WTC11 (cell line): Measurements from ENCODE around the gene NFKBIE. TPM values are rescaled to one million over a fixed set of nuclear protein-coding genes. Genes with fewer than 3 reads are reported as not detected.
"Not testable (repeated sequence)": the region's sequence is repeated elsewhere in the genome, so short reads cannot be mapped to it uniquely, and the experiment has no call there.

ENCODE experiments used
- ATAC-seq: fragments of 200-7000 bp; cut with Tn5 transposase; 2 replicates; pipeline ENCODE4 v1.10.0; 2021; ENCODE audit warnings: mild to moderate bottlenecking, moderate library complexity
- CTCF ChIA-PET: fragments of 300-600 bp; sonication (Branson Sonifier 250); formaldehyde crosslinking; loops from one replicate; lab custom pipeline; 2021; ENCODE audit warnings: antibody characterized with exemption; lab: Charles Lee
- POLR2A ChIA-PET: fragments of 350-600 bp; sonication (Branson Sonifier 250); formaldehyde crosslinking; loops from one replicate; lab custom pipeline; 2021; ENCODE audit warnings: antibody characterized with exemption; lab: Charles Lee
- DNase-seq: peaks from one replicate; pipeline ENCODE4 v3.0.0; 2021; ENCODE audit warnings: low spot score
- H3K27ac Mint-ChIP-seq: 2 replicates; pipeline ENCODE4 v1.8.0; 2021; ENCODE audit warnings: mixed read lengths
- H3K27me3 Mint-ChIP-seq: 2 replicates; pipeline ENCODE4 v1.8.0; 2021; ENCODE audit warnings: low read depth, mild to moderate bottlenecking, moderate library complexity, mixed read lengths
- H3K36me3 Mint-ChIP-seq: 2 replicates; pipeline ENCODE4 v1.8.0; 2021; ENCODE audit warnings: mixed read lengths
- H3K4me1 Mint-ChIP-seq: 2 replicates; pipeline ENCODE4 v1.8.0; 2022; ENCODE audit warnings: mixed read lengths
- H3K4me3 Mint-ChIP-seq: 2 replicates; pipeline ENCODE4 v1.8.0; 2021; ENCODE audit warnings: mild to moderate bottlenecking, moderate library complexity, mixed read lengths
- H3K9me3 Mint-ChIP-seq: 2 replicates; pipeline ENCODE4 v1.8.0; 2021; ENCODE audit warnings: mixed read lengths
- ATF1 ChIP-seq: sonication (generic); formaldehyde crosslinking; IDR thresholded peaks from 2 replicates; pipeline ENCODE4 v1.8.1; 2023; ENCODE audit warnings: mild to moderate bottlenecking, moderate library complexity, missing genetic modification reagents
- ELF4 ChIP-seq: sonication (generic); formaldehyde crosslinking; IDR thresholded peaks from 2 replicates; pipeline ENCODE4 v1.8.1; 2022; ENCODE audit warnings: low read depth, mild to moderate bottlenecking, moderate library complexity, missing genetic modification reagents
- ETV6 ChIP-seq: sonication (generic); formaldehyde crosslinking; IDR thresholded peaks from 2 replicates; pipeline ENCODE4 v1.8.1; 2022; ENCODE audit warnings: mild to moderate bottlenecking, missing genetic modification reagents
- FOXK1 ChIP-seq: sonication (generic); formaldehyde crosslinking; IDR thresholded peaks from 2 replicates; pipeline ENCODE4 v1.8.0; 2022; ENCODE audit warnings: mild to moderate bottlenecking, moderate library complexity, missing genetic modification reagents
- FOXP4 ChIP-seq: sonication (generic); formaldehyde crosslinking; IDR thresholded peaks from 2 replicates; pipeline ENCODE4 v1.8.0; 2022; ENCODE audit warnings: mild to moderate bottlenecking, missing genetic modification reagents
- GABPB1 ChIP-seq: sonication (generic); formaldehyde crosslinking; IDR thresholded peaks from 2 replicates; pipeline ENCODE4 v1.8.1; 2023; ENCODE audit warnings: mild to moderate bottlenecking, missing genetic modification reagents
- JAZF1 ChIP-seq: fragments of 250-450 bp; sonication (Bioruptor Pico); IDR thresholded peaks from 2 replicates; pipeline ENCODE4 v1.9.0; 2021; ENCODE audit warnings: moderate library complexity, mild to moderate bottlenecking, inconsistent platforms
- MAX ChIP-seq: sonication (generic); formaldehyde crosslinking; IDR thresholded peaks from 2 replicates; pipeline ENCODE4 v1.8.0; 2022; ENCODE audit warnings: mild to moderate bottlenecking, missing genetic modification reagents
- NFATC4 ChIP-seq: fragments of 250-450 bp; sonication (Bioruptor Pico); IDR thresholded peaks from 2 replicates; pipeline ENCODE4 v1.9.0; 2021; ENCODE audit warnings: mild to moderate bottlenecking
- NFYB ChIP-seq: sonication (generic); formaldehyde crosslinking; conservative IDR thresholded peaks from 2 replicates; pipeline ENCODE4 v1.8.0; 2022; ENCODE audit warnings: low read depth, missing genetic modification reagents
- TEAD4 ChIP-seq: sonication (generic); formaldehyde crosslinking; IDR thresholded peaks from 2 replicates; pipeline ENCODE4 v1.8.0; 2022; ENCODE audit warnings: mild to moderate bottlenecking, missing genetic modification reagents
- ZNF138 ChIP-seq: sonication (generic); formaldehyde crosslinking; conservative IDR thresholded peaks from 2 replicates; pipeline ENCODE4 v1.8.1; 2022; ENCODE audit warnings: mild to moderate bottlenecking, moderate library complexity, missing genetic modification reagents
- ZNF219 ChIP-seq: sonication (generic); formaldehyde crosslinking; IDR thresholded peaks from 2 replicates; pipeline ENCODE4 v1.8.0; 2023; ENCODE audit warnings: missing genetic modification reagents, mild to moderate bottlenecking, borderline replicate concordance
- ZNF232 ChIP-seq: sonication (generic); formaldehyde crosslinking; IDR thresholded peaks from 2 replicates; pipeline ENCODE4 v1.8.0; 2022; ENCODE audit warnings: mild to moderate bottlenecking, missing genetic modification reagents
- ZNF263 ChIP-seq: sonication (generic); formaldehyde crosslinking; IDR thresholded peaks from 2 replicates; pipeline ENCODE4 v1.8.1; 2022; ENCODE audit warnings: low read depth, mild to moderate bottlenecking, moderate library complexity, missing genetic modification reagents
- ZNF423 ChIP-seq: fragments of 250-450 bp; sonication (Bioruptor Pico); IDR thresholded peaks from 2 replicates; pipeline ENCODE4 v2.1.2; 2022; ENCODE audit warnings: mild to moderate bottlenecking, moderate library complexity
- ZNF671 ChIP-seq: fragments of 250-450 bp; sonication (Bioruptor Pico); IDR thresholded peaks from 2 replicates; pipeline ENCODE4 v1.8.0; 2021; ENCODE audit warnings: mild to moderate bottlenecking
- ZSCAN18 ChIP-seq: fragments of 250-450 bp; sonication (Bioruptor Pico); IDR thresholded peaks from 2 replicates; pipeline ENCODE4 v2.1.2; 2022; ENCODE audit warnings: mild to moderate bottlenecking, moderate library complexity
- total RNA-seq: library from RNA; stranded (reverse); gene quantifications from 3 replicates; pipeline ENCODE4 v1.2.3, GENCODE V29; 2021
- TF ChIP-seq, protein P1 (sequence below): fragments of 200-600 bp; IDR thresholded peaks from 2 replicates; pipeline ENCODE4 v1.8.0; 2022; ENCODE audit warnings: antibody characterized with exemption
- TF ChIP-seq, protein P2 (sequence below): sonication (generic); formaldehyde crosslinking; IDR thresholded peaks from 2 replicates; pipeline ENCODE4 v1.8.1; 2022; ENCODE audit warnings: mild to moderate bottlenecking, moderate library complexity, missing genetic modification reagents

Gene NFKBIE
- total RNA-seq, 1 experiment from 2014 or later = 10.3 TPM

GRCh38 chr6:44265007-44265721, at the start of gene NFKBIE (continued):
- 0 out of 2 replicates have a peak, but pooled peaks have one; percentile 28 for TF ChIP-seq MAX (CRISPR knock-in tag)
- TF ChIP-seq ATF1 (CRISPR knock-in tag) = no peak
- peak; percentile 38; the same call in 1 of the 2 replicates for TF ChIP-seq GABPB1 (CRISPR knock-in tag)
- TF ChIP-seq ETV6 (CRISPR knock-in tag) = peak; percentile 68
- TF ChIP-seq, protein P1, sequence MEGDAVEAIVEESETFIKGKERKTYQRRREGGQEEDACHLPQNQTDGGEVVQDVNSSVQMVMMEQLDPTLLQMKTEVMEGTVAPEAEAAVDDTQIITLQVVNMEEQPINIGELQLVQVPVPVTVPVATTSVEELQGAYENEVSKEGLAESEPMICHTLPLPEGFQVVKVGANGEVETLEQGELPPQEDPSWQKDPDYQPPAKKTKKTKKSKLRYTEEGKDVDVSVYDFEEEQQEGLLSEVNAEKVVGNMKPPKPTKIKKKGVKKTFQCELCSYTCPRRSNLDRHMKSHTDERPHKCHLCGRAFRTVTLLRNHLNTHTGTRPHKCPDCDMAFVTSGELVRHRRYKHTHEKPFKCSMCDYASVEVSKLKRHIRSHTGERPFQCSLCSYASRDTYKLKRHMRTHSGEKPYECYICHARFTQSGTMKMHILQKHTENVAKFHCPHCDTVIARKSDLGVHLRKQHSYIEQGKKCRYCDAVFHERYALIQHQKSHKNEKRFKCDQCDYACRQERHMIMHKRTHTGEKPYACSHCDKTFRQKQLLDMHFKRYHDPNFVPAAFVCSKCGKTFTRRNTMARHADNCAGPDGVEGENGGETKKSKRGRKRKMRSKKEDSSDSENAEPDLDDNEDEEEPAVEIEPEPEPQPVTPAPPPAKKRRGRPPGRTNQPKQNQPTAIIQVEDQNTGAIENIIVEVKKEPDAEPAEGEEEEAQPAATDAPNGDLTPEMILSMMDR = no peak
- no peak for TF ChIP-seq FOXK1 (CRISPR knock-in tag)
- no peak for TF ChIP-seq ZNF263
- no peak for TF ChIP-seq JAZF1
- TF ChIP-seq FOXP4 (CRISPR knock-in tag) = peak; percentile 28; the same call in 1 of the 2 replicates
- TF ChIP-seq, protein P2, sequence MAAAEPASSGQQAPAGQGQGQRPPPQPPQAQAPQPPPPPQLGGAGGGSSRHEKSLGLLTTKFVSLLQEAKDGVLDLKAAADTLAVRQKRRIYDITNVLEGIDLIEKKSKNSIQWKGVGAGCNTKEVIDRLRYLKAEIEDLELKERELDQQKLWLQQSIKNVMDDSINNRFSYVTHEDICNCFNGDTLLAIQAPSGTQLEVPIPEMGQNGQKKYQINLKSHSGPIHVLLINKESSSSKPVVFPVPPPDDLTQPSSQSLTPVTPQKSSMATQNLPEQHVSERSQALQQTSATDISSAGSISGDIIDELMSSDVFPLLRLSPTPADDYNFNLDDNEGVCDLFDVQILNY = no peak
- no peak for TF ChIP-seq ZSCAN18
- peak; percentile 66; the same call in 1 of the 2 replicates for TF ChIP-seq ELF4 (CRISPR knock-in tag)
- no peak for TF ChIP-seq ZNF671 (CRISPR knock-in tag)
- no peak for TF ChIP-seq NFYB (CRISPR knock-in tag)
- TF ChIP-seq NFATC4 = no peak
- no peak for TF ChIP-seq ZNF138
- TF ChIP-seq ZNF219 = no peak
- no peak for TF ChIP-seq TEAD4 (CRISPR knock-in tag)
- TF ChIP-seq ZNF232 (CRISPR knock-in tag) = no peak
- TF ChIP-seq ZNF423 (CRISPR knock-in tag) = no peak
- TF ChIP-seq, all 79 proteins: peak for 11

DNA sequence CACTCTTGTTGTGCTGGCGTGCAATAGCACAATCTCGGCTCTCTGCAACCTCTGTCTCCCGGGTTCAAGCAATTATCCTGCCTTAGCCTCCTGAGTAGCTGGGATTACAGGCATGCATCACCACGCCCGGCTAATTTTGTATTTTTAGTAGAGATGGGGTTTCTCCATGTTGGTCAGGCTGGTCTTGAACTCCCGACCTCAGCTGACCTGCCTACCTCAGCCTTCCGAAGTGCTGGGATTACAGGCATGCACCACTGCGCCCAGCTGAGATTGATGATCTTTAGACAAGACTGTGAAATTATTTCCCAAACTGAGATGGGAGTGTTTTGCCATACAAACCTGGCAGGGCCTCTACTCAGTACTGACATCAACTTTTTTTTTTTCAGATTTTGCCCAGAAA, 49.3 kb upstream of the NFKBIE start:
- H3K4me3 Mint-ChIP-seq, H3K4me1 Mint-ChIP-seq, POLR2A ChIA-PET, H3K9me3 Mint-ChIP-seq, H3K27ac Mint-ChIP-seq, ATAC-seq, H3K27me3 Mint-ChIP-seq, DNase-seq: not testable (repeated sequence)
- H3K36me3 Mint-ChIP-seq = peaks cover 23% of the 10 kb centered on the region
- CTCF ChIA-PET = interaction anchor here (1.1 to 1.2 kb wide), 2 partner anchors 10 to 11 kb away, joined by 3 to 6 read pairs; no protein-coding TSS in a partner anchor
